ENCODE results near the gene SMLR1. TPM values are rescaled to one million over a fixed set of nuclear protein-coding genes. Genes with fewer than 3 reads are reported as not detected.

Gene SMLR1
- total and polyA plus RNA-seq, 7 donors = not detected

DNA sequence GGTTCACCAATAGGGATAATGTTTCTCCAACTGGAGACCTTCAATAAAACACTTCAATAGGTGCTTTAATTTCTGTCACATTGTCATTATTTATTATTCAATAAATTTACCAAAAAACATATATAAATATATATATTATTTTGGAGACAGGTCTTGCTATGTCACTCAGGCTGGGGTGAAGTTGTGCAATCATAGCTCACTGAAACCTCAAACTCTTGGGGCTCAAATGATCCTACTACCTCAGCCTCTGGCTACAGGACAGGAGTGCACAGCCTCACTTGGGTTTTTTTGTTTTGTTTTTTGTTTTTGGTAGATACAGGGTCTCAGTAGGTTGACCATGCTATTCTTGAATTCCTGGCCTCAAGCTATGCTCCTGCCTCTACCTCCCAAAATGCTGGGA lies 9.9 kb downstream of the SMLR1 start:
- Histone ChIP-seq H3K9me3 (no peaks in the 10 kb centered on the region), H3K27ac (no peak overlapping the region), H3K4me3 (no peak overlapping the region), H3K27me3 (no peaks in the 10 kb centered on the region), H3K36me3 (no peaks in the 10 kb centered on the region), H3K4me1 (peaks cover 0 to 4% (median 2%) of the 10 kb centered on the region in 4 donors)
- TF ChIP-seq EP300 (IDR thresholded peaks at IDR 0.05) = no peak
- no peak for TF ChIP-seq CTCF (IDR thresholded peaks at IDR 0.05)
- TF ChIP-seq POLR2A (IDR thresholded peaks at IDR 0.05) = no peak
- TF ChIP-seq POLR2AphosphoS5 (IDR thresholded peaks at IDR 0.05) = no peak
- DNase-seq = no peak
- intact Hi-C loops (cut with DNase I) = no loop called here

DNA sequence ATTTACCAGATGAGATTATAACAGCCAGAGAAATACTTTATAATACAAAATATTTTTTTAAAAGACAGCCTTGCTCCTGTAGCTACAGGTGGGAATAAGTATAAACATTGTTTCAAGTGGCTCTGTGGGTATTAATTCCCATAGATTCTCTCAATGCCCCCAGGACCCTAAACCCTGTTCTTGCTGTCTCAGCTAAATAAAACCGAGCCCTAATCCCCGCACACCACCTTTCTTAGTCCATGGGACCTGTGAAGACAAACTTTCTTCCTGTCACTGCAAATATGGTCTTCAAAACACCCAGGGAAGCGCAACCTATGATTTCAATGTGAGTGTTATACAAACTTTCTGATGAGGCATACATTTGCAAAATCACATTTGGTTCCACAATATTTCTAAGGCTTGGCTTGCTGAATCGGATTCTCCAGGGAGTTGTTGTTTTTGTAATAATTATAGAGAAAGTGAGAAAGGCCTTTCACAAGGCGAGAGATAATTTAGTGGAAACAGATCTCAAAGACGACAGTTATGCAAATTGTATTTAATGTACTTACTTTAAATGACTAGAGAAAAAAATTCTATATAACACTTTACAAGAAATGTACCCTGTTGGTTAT lies 11.1 kb downstream of the SMLR1 start:
- TF ChIP-seq EP300 (IDR thresholded peaks at IDR 0.05) = no peak
- TF ChIP-seq POLR2A (IDR thresholded peaks at IDR 0.05) = no peak
- TF ChIP-seq CTCF (IDR thresholded peaks at IDR 0.05) = no peak
- no peak for TF ChIP-seq POLR2AphosphoS5 (IDR thresholded peaks at IDR 0.05)
- no peak overlapping the region for H3K4me3 ChIP-seq
- no peak overlapping the region for H3K27ac ChIP-seq
- no peaks in the 10 kb centered on the region for H3K27me3 ChIP-seq
- peaks cover 0 to 4% (median 2%) of the 10 kb centered on the region in 4 donors for H3K4me1 ChIP-seq
- H3K9me3 ChIP-seq = no peaks in the 10 kb centered on the region
- DNase-seq = no peak
- intact Hi-C loops (cut with DNase I) = no loop called here
- WGBS, 2 donors = 94 to 96% methylated on average over 6 of the region's 6 CpGs
- H3K36me3 ChIP-seq = no peaks in the 10 kb centered on the region

DNA sequence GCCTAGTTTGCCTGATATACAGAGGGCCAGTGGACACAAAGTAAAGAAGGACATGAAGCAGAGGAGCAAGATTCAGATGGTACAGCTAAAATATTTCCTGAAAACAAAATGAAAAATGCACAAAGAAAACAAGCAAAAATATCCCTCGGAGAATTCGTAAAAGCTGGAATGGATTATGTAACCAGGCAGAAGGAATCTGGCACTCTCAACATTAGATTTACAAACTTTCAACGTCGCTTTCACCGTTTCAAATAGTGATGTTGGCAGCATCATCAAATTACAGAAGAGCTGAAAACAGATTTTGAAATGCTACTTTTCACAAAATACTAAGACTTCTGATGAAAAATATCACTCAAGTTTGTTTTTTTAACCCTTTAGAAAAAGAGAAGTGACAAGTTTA lies 11.7 kb downstream of the SMLR1 start:
- Histone ChIP-seq H3K9me3 (no peaks in the 10 kb centered on the region), H3K4me3 (no peak overlapping the region), H3K36me3 (no peaks in the 10 kb centered on the region), H3K4me1 (peaks cover 0 to 4% (median 2%) of the 10 kb centered on the region in 4 donors), H3K27me3 (no peaks in the 10 kb centered on the region), H3K27ac (no peak overlapping the region)
- no peak for DNase-seq
- TF ChIP-seq EP300 (IDR thresholded peaks at IDR 0.05) (no peak), CTCF (IDR thresholded peaks at IDR 0.05) (no peak), POLR2A (IDR thresholded peaks at IDR 0.05) (no peak), POLR2AphosphoS5 (IDR thresholded peaks at IDR 0.05) (no peak)
- intact Hi-C loops (cut with DNase I) = no loop called here
- 82 to 88% methylated on average over 5 of the region's 5 CpGs for WGBS, 2 donors

DNA sequence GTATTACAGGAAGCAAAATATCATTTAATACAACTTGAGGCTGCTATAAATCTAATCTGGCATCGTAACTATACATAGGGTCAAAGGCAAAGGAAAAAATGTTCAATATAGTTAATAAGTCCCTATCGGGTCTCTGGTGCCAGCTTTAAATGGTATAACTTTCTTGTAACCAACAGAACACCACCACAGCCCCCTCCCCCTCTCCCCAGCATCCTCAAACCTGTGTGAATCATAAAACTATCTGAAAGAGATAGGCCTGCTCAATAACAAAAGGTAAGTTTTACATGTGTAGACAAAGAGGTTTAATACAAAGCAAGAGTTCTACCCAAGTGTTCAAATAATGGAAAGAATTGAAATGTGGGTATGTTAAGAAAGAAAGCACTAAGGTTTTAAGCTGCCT lies 12.2 kb downstream of the SMLR1 start:
- TF ChIP-seq EP300 (IDR thresholded peaks at IDR 0.05) (no peak), POLR2AphosphoS5 (IDR thresholded peaks at IDR 0.05) (no peak), CTCF (IDR thresholded peaks at IDR 0.05) (no peak), POLR2A (IDR thresholded peaks at IDR 0.05) (no peak)
- no peak for DNase-seq
- Histone ChIP-seq H3K36me3 (no peaks in the 10 kb centered on the region), H3K27ac (no peak overlapping the region), H3K27me3 (no peaks in the 10 kb centered on the region), H3K4me3 (no peak overlapping the region), H3K4me1 (peaks cover 0 to 4% (median 2%) of the 10 kb centered on the region in 4 donors), H3K9me3 (no peaks in the 10 kb centered on the region)
- intact Hi-C loops (cut with DNase I) = no loop called here
- WGBS, 2 donors = 81 to 83% methylated on average over 2 of the region's 2 CpGs

DNA sequence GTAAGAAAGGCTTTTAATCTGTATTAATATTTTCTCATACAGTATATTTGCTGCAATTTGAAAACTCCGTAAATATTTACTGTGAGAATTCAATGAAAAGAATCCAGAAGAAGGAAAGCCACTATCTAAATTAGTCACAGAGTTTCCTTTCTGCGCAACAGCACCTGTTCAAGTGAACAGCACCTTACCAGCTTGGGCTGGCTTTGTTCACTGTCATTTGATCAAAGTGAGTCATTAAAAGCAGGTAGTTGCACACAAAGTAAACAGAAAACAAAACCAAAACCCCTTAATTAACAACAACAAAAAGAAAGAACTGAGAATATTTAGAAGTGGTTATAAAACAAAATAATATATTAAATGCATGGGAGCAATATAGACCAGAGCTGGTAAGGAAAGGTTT lies 12.8 kb downstream of the SMLR1 start:
- peaks cover 0 to 4% (median 2%) of the 10 kb centered on the region in 4 donors for H3K4me1 ChIP-seq
- H3K27ac ChIP-seq = no peak overlapping the region
- intact Hi-C loops (cut with DNase I) = no loop called here
- H3K27me3 ChIP-seq = no peaks in the 10 kb centered on the region
- H3K36me3 ChIP-seq = no peaks in the 10 kb centered on the region
- no peak for TF ChIP-seq CTCF (IDR thresholded peaks at IDR 0.05)
- no peak for TF ChIP-seq EP300 (IDR thresholded peaks at IDR 0.05)
- TF ChIP-seq POLR2AphosphoS5 (IDR thresholded peaks at IDR 0.05) = no peak
- TF ChIP-seq POLR2A (IDR thresholded peaks at IDR 0.05) = no peak
- no peak for DNase-seq
- WGBS, 2 donors = 92 to 96% methylated on average over 2 of the region's 2 CpGs
- no peak overlapping the region for H3K4me3 ChIP-seq
- no peaks in the 10 kb centered on the region for H3K9me3 ChIP-seq

All from sigmoid colon (tissue), 7 donors.